AG09319 (cell line): ENCODE measurements around the gene FOXK1.

Source experiments
- DNase-seq: peaks from one replicate; pipeline ENCODE4 v3.0.0-alpha.2; 2010; ENCODE audit warnings: low read depth; ENCODE audit errors: extremely low read depth
- TF ChIP-seq, protein P1 (sequence below): IDR thresholded peaks from 2 replicates; pipeline ENCODE4 v1.5.1; 2011; ENCODE audit warnings: low read depth, mild to moderate bottlenecking, inconsistent platforms, low read length, moderate library complexity

The FOXK1 gene

GRCh38 chr7:4749363-4749762, 67.3 kb downstream of the FOXK1 start:
- DNase-seq: no peak
- TF ChIP-seq, protein P1, sequence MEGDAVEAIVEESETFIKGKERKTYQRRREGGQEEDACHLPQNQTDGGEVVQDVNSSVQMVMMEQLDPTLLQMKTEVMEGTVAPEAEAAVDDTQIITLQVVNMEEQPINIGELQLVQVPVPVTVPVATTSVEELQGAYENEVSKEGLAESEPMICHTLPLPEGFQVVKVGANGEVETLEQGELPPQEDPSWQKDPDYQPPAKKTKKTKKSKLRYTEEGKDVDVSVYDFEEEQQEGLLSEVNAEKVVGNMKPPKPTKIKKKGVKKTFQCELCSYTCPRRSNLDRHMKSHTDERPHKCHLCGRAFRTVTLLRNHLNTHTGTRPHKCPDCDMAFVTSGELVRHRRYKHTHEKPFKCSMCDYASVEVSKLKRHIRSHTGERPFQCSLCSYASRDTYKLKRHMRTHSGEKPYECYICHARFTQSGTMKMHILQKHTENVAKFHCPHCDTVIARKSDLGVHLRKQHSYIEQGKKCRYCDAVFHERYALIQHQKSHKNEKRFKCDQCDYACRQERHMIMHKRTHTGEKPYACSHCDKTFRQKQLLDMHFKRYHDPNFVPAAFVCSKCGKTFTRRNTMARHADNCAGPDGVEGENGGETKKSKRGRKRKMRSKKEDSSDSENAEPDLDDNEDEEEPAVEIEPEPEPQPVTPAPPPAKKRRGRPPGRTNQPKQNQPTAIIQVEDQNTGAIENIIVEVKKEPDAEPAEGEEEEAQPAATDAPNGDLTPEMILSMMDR: no peak

DNA sequence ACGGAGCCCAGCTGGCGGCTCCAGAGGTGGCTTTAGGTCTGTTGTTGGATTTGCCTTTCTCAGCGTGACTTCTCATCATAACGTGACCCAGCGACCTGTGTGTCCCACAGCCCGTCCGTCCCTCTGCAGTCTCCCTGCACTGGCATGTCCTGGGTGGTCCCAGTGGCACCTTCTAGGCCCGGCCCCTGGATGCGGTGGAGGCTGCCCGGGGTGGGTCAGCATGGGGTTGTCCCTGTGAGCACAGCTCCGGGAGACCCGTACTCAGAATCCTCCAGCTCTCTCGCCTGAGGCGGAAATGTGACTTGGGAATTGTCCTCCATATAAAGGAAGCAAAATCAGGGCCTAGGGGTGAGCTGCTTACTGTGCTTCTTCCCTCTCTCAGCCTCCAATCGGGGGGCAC, 67.7 kb downstream of the FOXK1 start:
- DNase-seq: no peak
- TF ChIP-seq, protein P1: no peak

DNA sequence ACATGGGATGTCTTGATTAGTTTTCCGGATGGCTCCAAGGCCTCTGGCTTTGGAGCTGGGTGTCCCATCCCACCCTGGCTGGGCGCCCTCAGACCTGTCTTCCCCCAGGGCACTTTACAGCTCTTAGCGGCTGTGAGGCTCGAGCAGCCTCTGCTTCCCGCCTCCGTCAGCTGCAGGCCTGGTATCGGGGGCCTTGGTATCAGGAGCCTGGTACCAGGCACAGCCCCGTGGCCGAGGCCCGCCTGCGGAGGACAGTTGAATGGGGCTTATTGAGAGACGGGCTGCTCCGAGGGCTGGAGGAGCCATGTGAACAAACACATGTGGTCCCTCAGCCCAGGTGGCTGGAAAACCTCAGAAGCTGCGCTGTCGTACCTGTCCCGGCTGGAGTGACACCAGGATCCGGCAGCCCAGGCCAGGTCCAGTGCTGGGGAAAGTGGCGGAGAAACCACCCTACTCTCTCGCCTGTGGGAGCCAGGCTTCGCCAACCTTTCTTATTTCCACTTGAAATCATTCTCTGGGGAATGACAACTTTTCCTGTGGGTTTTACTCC, 69.4 kb downstream of the FOXK1 start:
- TF ChIP-seq, protein P1: no peak
- DNase-seq: no peak

- no peak for DNase-seq
- TF ChIP-seq, protein P1: peak; percentile 91
These were observed 71.7 kb downstream of the FOXK1 start for GRCh38 chr7:4753598-4754432.

- TF ChIP-seq, protein P1: no peak
- DNase-seq: no peak
These were observed 72.4 kb downstream of the FOXK1 start for GRCh38 chr7:4754433-4755010.

DNA sequence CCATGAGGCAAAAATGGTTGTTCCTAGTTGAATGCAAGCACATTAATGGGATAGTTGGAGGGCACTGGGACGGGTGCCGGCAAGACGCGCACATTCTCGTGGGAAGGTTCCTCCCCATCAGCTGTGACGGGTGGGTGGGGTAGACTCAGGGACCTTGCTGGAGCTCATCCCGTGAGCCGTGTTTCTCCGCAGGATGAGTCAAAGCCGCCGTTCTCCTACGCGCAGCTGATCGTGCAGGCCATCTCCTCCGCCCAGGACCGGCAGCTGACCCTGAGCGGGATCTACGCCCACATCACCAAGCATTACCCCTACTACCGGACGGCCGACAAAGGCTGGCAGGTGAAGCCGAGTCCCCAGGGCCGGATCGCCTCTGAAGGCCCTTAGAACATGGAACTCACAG, 73.0 kb downstream of the FOXK1 start:
- no peak for DNase-seq
- TF ChIP-seq, protein P1: no peak

DNA sequence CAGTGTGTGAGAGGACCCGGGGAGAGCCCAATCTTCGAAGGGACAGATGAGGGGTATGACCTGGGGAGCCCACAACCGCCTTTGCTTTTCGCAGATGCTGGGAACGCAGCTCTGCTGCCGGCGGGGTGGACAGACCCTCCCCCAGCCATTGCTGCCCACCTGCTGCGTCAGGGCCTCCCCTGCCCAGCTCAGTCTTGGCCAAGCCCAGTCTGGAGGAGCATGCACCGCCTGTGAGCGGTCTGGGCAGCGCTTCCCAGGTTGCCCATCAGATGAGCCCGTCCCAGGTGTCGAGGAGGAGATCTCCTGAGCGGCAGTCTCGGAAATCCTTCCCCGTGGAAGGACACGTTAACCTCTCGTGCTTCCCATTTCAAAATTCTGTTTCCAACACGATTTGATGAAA, 76.0 kb downstream of the FOXK1 start:
- TF ChIP-seq, protein P1: no peak
- DNase-seq: no peak
